ENCODE measurements around the gene COX6B1.

COX6B1 gene

DNA sequence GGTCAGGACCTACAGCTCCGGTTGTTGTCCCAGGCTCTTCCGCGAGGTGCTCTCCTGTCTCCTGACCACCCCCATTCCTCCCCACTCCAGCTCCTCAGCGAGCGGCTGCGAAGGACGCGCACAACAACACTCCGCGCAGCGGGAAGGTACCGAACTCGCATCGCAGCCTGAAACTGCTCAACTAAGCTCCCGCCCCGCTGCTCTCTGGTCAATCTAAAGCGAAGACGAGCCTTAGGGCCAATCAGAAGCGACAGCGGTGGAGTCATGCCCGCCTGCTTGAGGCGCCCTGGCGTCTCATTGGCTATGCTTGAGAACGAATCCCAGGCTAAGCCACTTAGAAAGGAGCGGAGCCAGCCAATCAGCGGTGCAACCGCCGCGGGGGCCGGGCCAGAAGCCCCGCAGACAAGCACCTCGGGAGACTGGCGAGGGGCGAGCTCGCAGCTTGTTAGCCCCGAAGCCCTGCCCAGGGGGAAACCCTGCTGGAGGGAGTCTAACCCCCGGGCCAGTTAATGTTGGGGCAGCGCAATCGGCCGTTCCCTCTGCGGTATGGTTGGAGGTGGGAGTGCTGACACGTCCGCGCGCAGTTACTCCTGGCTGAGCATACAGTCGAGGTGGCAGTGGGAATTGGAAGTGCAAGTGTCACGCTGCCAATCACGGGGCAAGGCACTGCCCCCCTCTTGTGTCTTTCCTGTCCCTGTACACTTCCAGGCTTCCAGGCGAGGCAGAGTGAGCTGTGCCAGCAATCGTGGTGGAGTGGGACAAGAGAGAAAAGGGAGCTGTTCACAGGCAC lies 54.3 kb downstream of the COX6B1 start:
- FAIRE-seq = peak; percentile 99
- peak; percentile 91 for DNase-seq (ENCODE audit: insufficient read length, low spot score)
- TF ChIP-seq TAF1 (IDR thresholded peaks at IDR 0.05; ENCODE audit: low read depth, low read length) (peak; percentile 61; the same call in 1 of the 2 replicates), POLR2A (IDR thresholded peaks at IDR 0.05; ENCODE audit: low read depth, low read length) (peak; percentile 64), SPI1 (IDR thresholded peaks at IDR 0.05; ENCODE audit: low read depth, low read length) (no peak), POU2F2 (IDR thresholded peaks at IDR 0.05; ENCODE audit: low read depth, low read length) (peak; percentile 21; the same call in 1 of the 2 replicates), POLR2AphosphoS5 (IDR thresholded peaks at IDR 0.05; ENCODE audit: low read depth, low read length) (peak; percentile 52; the same call in 1 of the 2 replicates), PAX5 (IDR thresholded peaks at IDR 0.05; ENCODE audit: insufficient read depth, low read length, severe bottlenecking) (no peak)

DNA sequence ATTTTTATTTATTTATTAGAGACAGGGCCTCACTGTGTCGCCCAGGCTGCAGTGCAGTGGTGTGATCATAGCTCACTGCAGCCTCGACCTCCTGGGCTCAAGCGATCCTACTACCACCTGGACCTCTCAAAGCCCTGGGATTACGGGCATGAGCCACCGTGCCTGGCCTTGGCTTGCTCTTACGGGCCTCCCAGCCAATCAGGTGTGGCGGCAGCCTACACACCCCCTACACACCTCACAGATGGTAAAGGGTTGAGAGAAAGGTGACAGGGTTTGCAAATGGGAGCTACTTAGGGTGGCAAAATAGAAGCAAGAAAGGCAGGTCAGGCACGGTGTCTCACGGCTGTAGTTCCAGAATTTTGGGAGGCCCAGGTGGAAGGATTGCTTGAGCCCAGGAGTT lies 55.2 kb downstream of the COX6B1 start:
- no peak for DNase-seq (ENCODE audit: insufficient read length, low spot score)
- no peak for FAIRE-seq
- TF ChIP-seq POU2F2 (IDR thresholded peaks at IDR 0.05; ENCODE audit: low read depth, low read length) = no peak
- TF ChIP-seq TAF1 (IDR thresholded peaks at IDR 0.05; ENCODE audit: low read depth, low read length) = no peak
- no peak for TF ChIP-seq PAX5 (IDR thresholded peaks at IDR 0.05; ENCODE audit: insufficient read depth, low read length, severe bottlenecking)
- TF ChIP-seq POLR2AphosphoS5 (IDR thresholded peaks at IDR 0.05; ENCODE audit: low read depth, low read length) = no peak
- TF ChIP-seq POLR2A (IDR thresholded peaks at IDR 0.05; ENCODE audit: low read depth, low read length) = no peak
- no peak for TF ChIP-seq SPI1 (IDR thresholded peaks at IDR 0.05; ENCODE audit: low read depth, low read length)

DNA sequence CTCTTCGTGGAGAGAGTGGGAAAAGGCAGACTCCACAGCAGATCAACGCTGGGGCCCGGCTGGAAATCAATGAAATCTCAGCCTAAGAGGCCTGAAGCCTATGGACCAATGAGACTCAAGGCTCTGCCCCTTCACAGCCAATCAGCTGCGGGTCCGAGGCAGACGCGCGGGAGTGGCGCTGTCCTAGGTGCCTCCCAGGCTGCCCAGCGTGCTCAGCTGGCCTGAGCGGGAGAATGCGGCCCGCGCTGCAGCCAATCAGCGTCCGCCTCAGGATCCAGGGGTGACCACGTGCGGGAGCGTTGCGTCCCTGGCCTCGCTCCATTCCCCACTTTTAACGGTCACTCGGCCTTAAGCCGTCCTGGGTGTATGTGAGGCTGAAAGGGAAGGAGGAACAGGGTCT lies 56.1 kb downstream of the COX6B1 start, which contains the start of gene ZBTB32:
Gene ZBTB32, plus strand, starts transcription at position 341 of the 400 bp plus-strand sequence. CDS start 10,069 bp downstream, outside the sequence.
- TF ChIP-seq TAF1 (IDR thresholded peaks at IDR 0.05; ENCODE audit: low read depth, low read length) (no peak), POLR2AphosphoS5 (IDR thresholded peaks at IDR 0.05; ENCODE audit: low read depth, low read length) (no peak), POU2F2 (IDR thresholded peaks at IDR 0.05; ENCODE audit: low read depth, low read length) (no peak), PAX5 (IDR thresholded peaks at IDR 0.05; ENCODE audit: insufficient read depth, low read length, severe bottlenecking) (no peak), POLR2A (IDR thresholded peaks at IDR 0.05; ENCODE audit: low read depth, low read length) (no peak), SPI1 (IDR thresholded peaks at IDR 0.05; ENCODE audit: low read depth, low read length) (no peak)
- no peak for DNase-seq (ENCODE audit: insufficient read length, low spot score)
- FAIRE-seq = no peak
